Testis (tissue), 3 donors: ENCODE measurements around the gene SRBD1. TPM values are rescaled to one million over a fixed set of nuclear protein-coding genes. Genes with fewer than 3 reads are reported as not detected.

Source experiments
- DNase-seq: peaks from one replicate; pipeline ENCODE4 v3.0.0-alpha.2; 2019
- H3K27ac ChIP-seq, 2 donors: fragments of 200-600 bp; sonication (generic); one replicate each; pipeline ENCODE4 v1.5.1; 2019
- H3K27me3 ChIP-seq: fragments of 200-600 bp; sonication (generic); one replicate; pipeline ENCODE4 v1.5.1; 2019
- H3K36me3 ChIP-seq: fragments of 200-600 bp; sonication (generic); one replicate; pipeline ENCODE4 v1.5.1; 2017; ENCODE audit warnings: low read depth; ENCODE audit errors: missing control alignments
- H3K4me1 ChIP-seq: fragments of 200-600 bp; sonication (generic); one replicate; pipeline ENCODE4 v1.5.1; 2019
- H3K4me3 ChIP-seq, 2 donors: fragments of 200-600 bp; sonication (generic); one replicate each; pipeline ENCODE4 v1.5.1; 2017 to 2019
- H3K9me3 ChIP-seq: fragments of 200-600 bp; sonication (generic); one replicate; pipeline ENCODE4 v1.5.1; 2017
- CTCF ChIP-seq, 3 experiments: fragments of 450-650 bp in 2 of 3; fragments of 200-600 bp in 1 of 3; sonication (generic) in 1 of 3; IDR thresholded peaks; one replicate each; pipeline ENCODE4 v1.5.1; 2016 to 2019; ENCODE audit warnings: antibody characterized with exemption in 3 of 3, mild to moderate bottlenecking in 2 of 3, moderate library complexity in 1 of 3
- POLR2A ChIP-seq: fragments of 450-650 bp; IDR thresholded peaks from one replicate; pipeline ENCODE4 v1.6.1; 2017; ENCODE audit warnings: antibody characterized with exemption, mild to moderate bottlenecking, moderate library complexity
- WGBS, 2 donors: methylation state at CpG; one replicate each; pipeline ENCODE4 v1.1.5; 2018; 5-methylcytosine and 5-hydroxymethylcytosine counted together
- intact Hi-C: fragments of 100-400 bp; cut with DNase I; formaldehyde crosslinking; loops from one replicate; pipeline ENCODE4 v1.15.1; 2023; ENCODE audit warnings: low total_unique reads
- polyA plus RNA-seq: library from polyadenylated mRNA; stranded (reverse); fragments of 350-450 nt; fragmentation: Illumina TruSeq; extraction: RNeasy Lipid Tissue Mini Kit (QIAGEN cat#74804); gene quantifications from one replicate; pipeline ENCODE4 v1.2.3, GENCODE V29; 2014; ENCODE audit warnings: low read depth, low replicate concordance; ENCODE audit not compliant: insufficient read depth
- total RNA-seq, 2 donors: library from RNA; depleted of rRNA; stranded (reverse); fragments of >200 nt; gene quantifications; one replicate each; pipeline ENCODE4 v1.2.3, GENCODE V29; 2016

Gene SRBD1
- total and polyA plus RNA-seq, 3 donors from 2014 or later: 9.0 to 29.7 (median 27.8) TPM

GRCh38 chr2:45636008-45636407, 24.9 kb upstream of the SRBD1 start:
- H3K27ac ChIP-seq: no peak overlapping the region
- peak; percentile 79 for DNase-seq
- H3K36me3 ChIP-seq: no peaks in the 10 kb centered on the region
- no peak for TF ChIP-seq CTCF (IDR thresholded peaks at IDR 0.05)
- TF ChIP-seq POLR2A: no peak
- intact Hi-C loops: no loop called here
- 54 to 60% methylated on average over 5 of the region's 5 CpGs for WGBS, 2 donors
- no peaks in the 10 kb centered on the region for H3K9me3 ChIP-seq
- no peak overlapping the region for H3K4me3 ChIP-seq
- no peaks in the 10 kb centered on the region for H3K27me3 ChIP-seq
- peaks cover 13% of the 10 kb centered on the region for H3K4me1 ChIP-seq

GRCh38 chr2:45634223-45634622, 23.2 kb upstream of the SRBD1 start:
- intact Hi-C loops: no loop called here
- Histone ChIP-seq H3K4me1 (peaks cover 13% of the 10 kb centered on the region), H3K9me3 (no peaks in the 10 kb centered on the region), H3K4me3 (no peak overlapping the region), H3K27me3 (no peaks in the 10 kb centered on the region), H3K27ac (no peak overlapping the region), H3K36me3 (no peaks in the 10 kb centered on the region)
- TF ChIP-seq POLR2A: no peak
- TF ChIP-seq CTCF (IDR thresholded peaks at IDR 0.05): no peak
- DNase-seq: no peak
- 65 to 75% methylated on average over 5 of the region's 5 CpGs for WGBS, 2 donors

- WGBS, 2 donors: 70 to 74% methylated on average over 3 of the region's 3 CpGs
- no peak for DNase-seq
- no peaks in the 10 kb centered on the region for H3K27me3 ChIP-seq
- no peak overlapping the region for H3K4me3 ChIP-seq
- peaks cover 9% of the 10 kb centered on the region for H3K4me1 ChIP-seq
- no peaks in the 10 kb centered on the region for H3K9me3 ChIP-seq
- no peaks in the 10 kb centered on the region for H3K36me3 ChIP-seq
- intact Hi-C loops: no loop called here
- TF ChIP-seq CTCF (IDR thresholded peaks at IDR 0.05): no peak
- TF ChIP-seq POLR2A: no peak
- H3K27ac ChIP-seq: no peak overlapping the region
Observed at GRCh38 chr2:45631955-45632354, 20.9 kb upstream of the SRBD1 start.

GRCh38 chr2:45631319-45631718, 20.3 kb upstream of the SRBD1 start:
- WGBS, 2 donors: 94 to 95% methylated on average over 3 of the region's 3 CpGs
- Histone ChIP-seq H3K9me3 (no peaks in the 10 kb centered on the region), H3K4me3 (no peak overlapping the region), H3K27ac (no peak overlapping the region), H3K4me1 (peaks cover 9% of the 10 kb centered on the region), H3K36me3 (no peaks in the 10 kb centered on the region), H3K27me3 (no peaks in the 10 kb centered on the region)
- TF ChIP-seq POLR2A (no peak), CTCF (IDR thresholded peaks at IDR 0.05) (no peak)
- intact Hi-C loops: no loop called here
- DNase-seq: no peak

GRCh38 chr2:45629971-45630370, 18.9 kb upstream of the SRBD1 start:
- H3K27ac ChIP-seq: no peak overlapping the region
- no peaks in the 10 kb centered on the region for H3K36me3 ChIP-seq
- no peaks in the 10 kb centered on the region for H3K4me1 ChIP-seq
- DNase-seq: no peak
- H3K4me3 ChIP-seq: no peak overlapping the region
- intact Hi-C loops: no loop called here
- TF ChIP-seq POLR2A (no peak), CTCF (IDR thresholded peaks at IDR 0.05) (no peak)
- no peaks in the 10 kb centered on the region for H3K9me3 ChIP-seq
- no peaks in the 10 kb centered on the region for H3K27me3 ChIP-seq
- 87 to 90% methylated on average over 1 of the region's 1 CpG for WGBS, 2 donors
